WTC11 (cell line): ENCODE measurements around the gene BTBD9. TPM values are rescaled to one million over a fixed set of nuclear protein-coding genes. Genes with fewer than 3 reads are reported as not detected.

ENCODE experiments used
- ATAC-seq: fragments of 200-7000 bp; cut with Tn5 transposase; 2 replicates; pipeline ENCODE4 v1.10.0; 2021; ENCODE audit warnings: mild to moderate bottlenecking, moderate library complexity
- CTCF ChIA-PET: fragments of 300-600 bp; sonication (Branson Sonifier 250); formaldehyde crosslinking; loops from one replicate; lab custom pipeline; 2021; ENCODE audit warnings: antibody characterized with exemption; lab: Charles Lee
- POLR2A ChIA-PET: fragments of 350-600 bp; sonication (Branson Sonifier 250); formaldehyde crosslinking; loops from one replicate; lab custom pipeline; 2021; ENCODE audit warnings: antibody characterized with exemption; lab: Charles Lee
- DNase-seq: peaks from one replicate; pipeline ENCODE4 v3.0.0; 2021; ENCODE audit warnings: low spot score
- H3K27ac Mint-ChIP-seq: 2 replicates; pipeline ENCODE4 v1.8.0; 2021; ENCODE audit warnings: mixed read lengths
- H3K27me3 Mint-ChIP-seq: 2 replicates; pipeline ENCODE4 v1.8.0; 2021; ENCODE audit warnings: low read depth, mild to moderate bottlenecking, moderate library complexity, mixed read lengths
- H3K36me3 Mint-ChIP-seq: 2 replicates; pipeline ENCODE4 v1.8.0; 2021; ENCODE audit warnings: mixed read lengths
- H3K4me1 Mint-ChIP-seq: 2 replicates; pipeline ENCODE4 v1.8.0; 2022; ENCODE audit warnings: mixed read lengths
- H3K4me3 Mint-ChIP-seq: 2 replicates; pipeline ENCODE4 v1.8.0; 2021; ENCODE audit warnings: mild to moderate bottlenecking, moderate library complexity, mixed read lengths
- H3K9me3 Mint-ChIP-seq: 2 replicates; pipeline ENCODE4 v1.8.0; 2021; ENCODE audit warnings: mixed read lengths
- AFF4 ChIP-seq: sonication (generic); formaldehyde crosslinking; IDR thresholded peaks from 2 replicates; pipeline ENCODE4 v1.8.1; 2023; ENCODE audit warnings: mild to moderate bottlenecking, missing genetic modification reagents, borderline replicate concordance
- E2F1 ChIP-seq: sonication (generic); formaldehyde crosslinking; IDR thresholded peaks from 2 replicates; pipeline ENCODE4 v1.8.0; 2022; ENCODE audit warnings: mild to moderate bottlenecking, missing genetic modification reagents
- GABPB1 ChIP-seq: sonication (generic); formaldehyde crosslinking; IDR thresholded peaks from 2 replicates; pipeline ENCODE4 v1.8.1; 2023; ENCODE audit warnings: mild to moderate bottlenecking, missing genetic modification reagents
- GRHL2 ChIP-seq: fragments of 250-450 bp; sonication (Bioruptor Pico); IDR thresholded peaks from 2 replicates; pipeline ENCODE4 v1.8.0; 2022; ENCODE audit warnings: mild to moderate bottlenecking, moderate library complexity; ENCODE audit not compliant: insufficient replicate concordance, severe bottlenecking
- KAT7 ChIP-seq: sonication (generic); formaldehyde crosslinking; IDR thresholded peaks from 2 replicates; pipeline ENCODE4 v1.8.1; 2023; ENCODE audit warnings: missing genetic modification reagents, mild to moderate bottlenecking, borderline replicate concordance
- NFE2L1 ChIP-seq: sonication (generic); formaldehyde crosslinking; IDR thresholded peaks from 2 replicates; pipeline ENCODE4 v1.8.1; 2023; ENCODE audit warnings: missing genetic modification reagents
- PREB ChIP-seq: sonication (generic); formaldehyde crosslinking; IDR thresholded peaks from 2 replicates; pipeline ENCODE4 v1.8.1; 2022; ENCODE audit warnings: mild to moderate bottlenecking, missing genetic modification reagents, moderate library complexity, borderline replicate concordance
- RORB ChIP-seq: fragments of 250-450 bp; sonication (Bioruptor Pico); IDR thresholded peaks from 2 replicates; pipeline ENCODE4 v1.9.0; 2021; ENCODE audit warnings: mild to moderate bottlenecking
- SOX15 ChIP-seq: fragments of 250-450 bp; sonication (Bioruptor Pico); IDR thresholded peaks from 2 replicates; pipeline ENCODE4 v1.9.0; 2021; ENCODE audit warnings: mild to moderate bottlenecking
- ZNF532 ChIP-seq: fragments of 250-450 bp; sonication (Bioruptor Pico); IDR thresholded peaks from 2 replicates; pipeline ENCODE4 v1.9.0; 2021; ENCODE audit warnings: mild to moderate bottlenecking, borderline replicate concordance
- ZNF671 ChIP-seq: fragments of 250-450 bp; sonication (Bioruptor Pico); IDR thresholded peaks from 2 replicates; pipeline ENCODE4 v1.8.0; 2021; ENCODE audit warnings: mild to moderate bottlenecking
- total RNA-seq: library from RNA; stranded (reverse); gene quantifications from 3 replicates; pipeline ENCODE4 v1.2.3, GENCODE V29; 2021

BTBD9 gene
- total RNA-seq, 1 experiment from 2014 or later, result 4.2 TPM

GRCh38 chr6:38320358-38320757, 319.4 kb downstream of the BTBD9 start (continued):
- no peak for TF ChIP-seq AFF4 (CRISPR knock-in tag)
- no peak for TF ChIP-seq KAT7 (CRISPR knock-in tag)
- TF ChIP-seq GABPB1 (CRISPR knock-in tag), result no peak
- no peak for TF ChIP-seq ZNF532 (CRISPR knock-in tag)

GRCh38 chr6:38319256-38320212, 320.2 kb downstream of the BTBD9 start:
- no peaks in the 10 kb centered on the region for H3K9me3 Mint-ChIP-seq
- no peak overlapping the region for H3K4me3 Mint-ChIP-seq
- peaks cover 6% of the 10 kb centered on the region for H3K4me1 Mint-ChIP-seq
- no peaks in the 10 kb centered on the region for H3K36me3 Mint-ChIP-seq
- DNase-seq (peak; percentile 27), ATAC-seq (peak; percentile 81)
- H3K27me3 Mint-ChIP-seq, result no peaks in the 10 kb centered on the region
- ChIA-PET CTCF (no interaction called here), POLR2A (no interaction called here)
- no peak for TF ChIP-seq AFF4 (CRISPR knock-in tag)
- TF ChIP-seq RORB (CRISPR knock-in tag), result no peak
- no peak for TF ChIP-seq KAT7 (CRISPR knock-in tag)
- no peak for TF ChIP-seq GRHL2 (CRISPR knock-in tag)
- TF ChIP-seq NFE2L1, result no peak
- no peak for TF ChIP-seq ZNF671 (CRISPR knock-in tag)
- TF ChIP-seq PREB, result no peak
- TF ChIP-seq E2F1 (CRISPR knock-in tag), result no peak
- TF ChIP-seq SOX15 (CRISPR knock-in tag), result no peak
- no peak overlapping the region for H3K27ac Mint-ChIP-seq
